Transverse colon (tissue), 3 donors: Measurements from ENCODE around the gene CMTM4.

Source experiments
- CTCF ChIP-seq, 5 experiments: fragments of 200-600 bp in 3 of 5; fragments of 450-650 bp in 2 of 5; sonication (generic) in 3 of 5; IDR thresholded peaks; 1 replicate in 2 of 5; 2 replicates in 3 of 5; pipeline ENCODE4 v1.5.1; 2016 to 2017; ENCODE audit warnings: antibody characterized with exemption in 5 of 5, inconsistent platforms in 3 of 5, mild to moderate bottlenecking in 2 of 5, moderate library complexity in 1 of 5
- EP300 ChIP-seq: sonication (generic); formaldehyde crosslinking; IDR thresholded peaks from one replicate; pipeline ENCODE4 v1.6.1; 2017; ENCODE audit warnings: antibody characterized with exemption, low read depth

GRCh38 chr16:66713076-66713475, 16.5 kb upstream of the CMTM4 start:
- no peak for TF ChIP-seq CTCF (IDR thresholded peaks at IDR 0.05)
- no peak for TF ChIP-seq EP300
